IMR-90 (cell line): ENCODE measurements around the gene CD274. TPM values are rescaled to one million over a fixed set of nuclear protein-coding genes. Genes with fewer than 3 reads are reported as not detected.
A peak's percentile ranks its signal among the peaks of the same experiment; 100 is the strongest.

Experiments
- ATAC-seq: fragments of 200-7000 bp; cut with Tn5 transposase; 2 replicates; pipeline ENCODE4 v1.9.1; 2020; ENCODE audit warnings: low read depth, mild to moderate bottlenecking, moderate library complexity
- BruUV-seq: library from RNA; stranded (reverse); fragments of 400-500 nt; replicated peaks from 2 replicates; lab custom pipeline; 2021; lab: Mats Ljungman, UMichigan
- CTCF ChIA-PET: fragments of 300-600 bp; formaldehyde crosslinking; extraction: SDS; loops from one replicate; lab custom pipeline; 2021; ENCODE audit warnings: antibody characterized with exemption; lab: Yijun Ruan, JAX
- POLR2A ChIA-PET: fragments of 300-600 bp; sonication (Branson Sonifier 250); formaldehyde crosslinking; loops from one replicate; lab custom pipeline; 2022; ENCODE audit warnings: antibody characterized with exemption; ENCODE audit not compliant: unreplicated experiment; lab: Charles Lee
- DNase-seq: peaks from one replicate; pipeline ENCODE4 v3.0.0; 2013
- H2AFZ ChIP-seq: replicated peaks from 2 replicates; pipeline ENCODE3; 2013; ENCODE audit warnings: low read length, mild to moderate bottlenecking; ENCODE audit not compliant: poor library complexity
- H2AK5ac ChIP-seq: 2 replicates; pipeline ENCODE4 v1.6.1; 2013; ENCODE audit warnings: low read depth, low read length, inconsistent platforms
- H2AK9ac ChIP-seq: replicated peaks from 2 replicates; pipeline ENCODE3; 2013; ENCODE audit warnings: mild to moderate bottlenecking, low read depth, low read length, moderate library complexity; ENCODE audit not compliant: poor library complexity
- H2BK120ac ChIP-seq: 2 replicates; pipeline ENCODE4 v1.6.1; 2013; ENCODE audit warnings: low read depth, low read length, inconsistent platforms
- H2BK15ac ChIP-seq: 3 replicates; pipeline ENCODE4 v1.6.1; 2013; ENCODE audit warnings: low read depth, low read length, inconsistent platforms
- H2BK20ac ChIP-seq: 2 replicates; pipeline ENCODE4 v1.6.1; 2013; ENCODE audit warnings: low read depth, mild to moderate bottlenecking, inconsistent platforms, low read length, moderate library complexity
- H2BK5ac ChIP-seq: 2 replicates; pipeline ENCODE4 v1.6.1; 2013; ENCODE audit warnings: mild to moderate bottlenecking, low read depth, low read length, inconsistent platforms; ENCODE audit not compliant: poor library complexity, severe bottlenecking
- H3K14ac ChIP-seq: replicated peaks from 2 replicates; pipeline ENCODE4 v1.6.1; 2013; ENCODE audit warnings: low read depth, low read length, inconsistent platforms
- H3K18ac ChIP-seq: 2 replicates; pipeline ENCODE4 v1.6.1; 2013; ENCODE audit warnings: low read depth, low read length, control low read depth
- H3K23ac ChIP-seq: 2 replicates; pipeline ENCODE4 v1.6.1; 2013; ENCODE audit warnings: low read depth, low read length, inconsistent platforms
- H3K27ac ChIP-seq: 2 replicates; pipeline ENCODE4 v1.5.1; 2013; ENCODE audit warnings: mild to moderate bottlenecking, control low read depth, low read length; ENCODE audit not compliant: insufficient read depth
- H3K27me3 ChIP-seq: 2 replicates; pipeline ENCODE4 v1.6.1; 2013; ENCODE audit warnings: low read length; ENCODE audit not compliant: control insufficient read depth, insufficient read depth
- H3K36me3 ChIP-seq: 2 replicates; pipeline ENCODE4 v1.6.1; 2013; ENCODE audit warnings: low read length, mixed read lengths; ENCODE audit not compliant: control insufficient read depth, insufficient read depth
- H3K4ac ChIP-seq: 2 replicates; pipeline ENCODE4 v1.6.1; 2013; ENCODE audit warnings: low read depth, low read length, inconsistent platforms
- H3K4me1 ChIP-seq: 2 replicates; pipeline ENCODE4 v1.6.1; 2013; ENCODE audit warnings: low read length, mixed read lengths; ENCODE audit not compliant: control insufficient read depth, insufficient read depth
- H3K4me2 ChIP-seq: 2 replicates; pipeline ENCODE4 v1.6.1; 2013; ENCODE audit warnings: low read depth, mild to moderate bottlenecking, control low read depth, low read length, moderate library complexity
- H3K4me3 ChIP-seq: 2 replicates; pipeline ENCODE4 v1.5.1; 2013; ENCODE audit warnings: low read depth, mild to moderate bottlenecking, control low read depth, low read length, moderate library complexity; ENCODE audit not compliant: insufficient read depth
- H3K56ac ChIP-seq: 2 replicates; pipeline ENCODE4 v1.6.1; 2013; ENCODE audit warnings: low read length, inconsistent platforms; ENCODE audit not compliant: insufficient read depth; ENCODE audit errors: extremely low read depth
- H3K79me1 ChIP-seq, 2 experiments: 2 replicates each; pipeline ENCODE4 v1.6.1; 2013; ENCODE audit warnings: low read length in 2 of 2, inconsistent platforms in 1 of 2, low read depth in 1 of 2
- H3K9ac ChIP-seq: 2 replicates; pipeline ENCODE4 v1.6.1; 2013; ENCODE audit warnings: low read depth, low read length, control low read depth
- H3K9me1 ChIP-seq: 2 replicates; pipeline ENCODE4 v1.6.1; 2013; ENCODE audit warnings: low read length, inconsistent platforms; ENCODE audit not compliant: insufficient read depth
- H3K9me3 ChIP-seq: 2 replicates; pipeline ENCODE4 v1.6.1; 2013; ENCODE audit warnings: low read length; ENCODE audit not compliant: control insufficient read depth, insufficient read depth
- H4K20me1 ChIP-seq: 2 replicates; pipeline ENCODE4 v1.6.1; 2013; ENCODE audit warnings: low read length, inconsistent platforms; ENCODE audit not compliant: insufficient read depth
- H4K5ac ChIP-seq: 2 replicates; pipeline ENCODE4 v1.6.1; 2013; ENCODE audit warnings: mild to moderate bottlenecking, low read depth, low read length, control low read depth
- H4K8ac ChIP-seq, 2 experiments: 2 replicates each; pipeline ENCODE4 v1.6.1; 2013; ENCODE audit warnings: low read depth in 2 of 2, low read length in 2 of 2, control low read depth in 1 of 2, inconsistent platforms in 1 of 2
- H4K91ac ChIP-seq: 2 replicates; pipeline ENCODE4 v1.6.1; 2013; ENCODE audit warnings: low read depth, low read length, inconsistent platforms; ENCODE audit not compliant: insufficient read depth
- BHLHE40 ChIP-seq: fragments of 150-350 bp; IDR thresholded peaks from 2 replicates; pipeline ENCODE4 v1.6.1; 2016; ENCODE audit warnings: mild to moderate bottlenecking, low read depth, low read length
- CEBPB ChIP-seq: IDR thresholded peaks from 2 replicates; pipeline ENCODE4 v1.6.1; 2012; ENCODE audit warnings: low read depth, low read length, improper control_type of control experiment
- MAFK ChIP-seq: IDR thresholded peaks from 2 replicates; pipeline ENCODE4 v1.6.1; 2012; ENCODE audit warnings: low read depth, low read length, improper control_type of control experiment
- MAZ ChIP-seq: IDR thresholded peaks from 2 replicates; pipeline ENCODE4 v1.6.1; 2012; ENCODE audit warnings: low read depth, mild to moderate bottlenecking, low read length, improper control_type of control experiment, moderate library complexity, borderline replicate concordance
- MXI1 ChIP-seq: IDR thresholded peaks from 2 replicates; pipeline ENCODE4 v1.6.1; 2012; ENCODE audit warnings: low read depth, mild to moderate bottlenecking, low read length, moderate library complexity, borderline replicate concordance
- POLR2A ChIP-seq: IDR thresholded peaks from 2 replicates; pipeline ENCODE4 v1.6.1; 2012; ENCODE audit warnings: mild to moderate bottlenecking, low read depth, low read length
- RAD21 ChIP-seq: IDR thresholded peaks from 2 replicates; pipeline ENCODE4 v1.6.1; 2012; ENCODE audit warnings: low read length, improper control_type of control experiment
- RFX5 ChIP-seq: IDR thresholded peaks from 2 replicates; pipeline ENCODE4 v1.8.0; 2012; ENCODE audit warnings: low read depth, mild to moderate bottlenecking, low read length, moderate library complexity
- SMC3 ChIP-seq: fragments of 150-350 bp; IDR thresholded peaks from 2 replicates; pipeline ENCODE4 v1.6.1; 2016; ENCODE audit warnings: low read depth, mild to moderate bottlenecking, antibody characterized with exemption, low read length, moderate library complexity
- WGBS, 2 experiments: methylation state at CpG; one replicate each; pipeline versions ENCODE4 v1.1.5 to v1.1.7; 2013; ENCODE audit warnings: missing lambda C conversion rate in 2 of 2; ENCODE audit not compliant: insufficient read length in 1 of 2; ENCODE audit errors: extremely low coverage in 2 of 2; 5-methylcytosine and 5-hydroxymethylcytosine counted together
- dilution Hi-C: fragments of 300-500 bp; cut with HindIII; formaldehyde crosslinking; loops from one replicate; pipeline ENCODE4 v1.14.3; 2018; ENCODE audit warnings: low sequenced_read_pairs; ENCODE audit not compliant: unreplicated experiment
- in situ Hi-C: fragments of 300-500 bp; cut with MboI; formaldehyde crosslinking; loops from 3 replicates; pipeline ENCODE4 v1.14.3; 2019; ENCODE audit warnings: low sequenced_read_pairs, inconsistent platforms, mixed read lengths
- intact Hi-C: fragments of 100-400 bp; cut with micrococcal nuclease; formaldehyde crosslinking; loops from 2 replicates; pipeline ENCODE4 v1.10.0; 2022
- polyA plus RNA-seq, 3 experiments: library from polyadenylated mRNA; depleted of rRNA; stranded (reverse); fragments of >200 nt; gene quantifications; 2 replicates each; pipeline ENCODE4 v1.2.3, GENCODE V29; 2012; ENCODE audit warnings: low replicate concordance in 1 of 3
- total RNA-seq: library from RNA; depleted of rRNA; stranded (reverse); fragments of >200 nt; gene quantifications from 2 replicates; pipeline ENCODE4 v1.2.3, GENCODE V29; 2012
- TF ChIP-seq, protein P1 (sequence below): fragments of 150-350 bp; IDR thresholded peaks from 2 replicates; pipeline ENCODE4 v1.6.1; 2017; ENCODE audit warnings: mild to moderate bottlenecking, antibody characterized with exemption, low read length, low read depth
- TF ChIP-seq, protein P2 (sequence below): fragments of 150-350 bp; IDR thresholded peaks from 2 replicates; pipeline ENCODE4 v1.6.1; 2016; ENCODE audit warnings: low read depth, mild to moderate bottlenecking, low read length, moderate library complexity, borderline replicate concordance

CD274 gene
- total and polyA plus RNA-seq, 2 of the 4 experiments (the other 2 are of a cell fraction), result 17.4 to 19.4 TPM

DNA sequence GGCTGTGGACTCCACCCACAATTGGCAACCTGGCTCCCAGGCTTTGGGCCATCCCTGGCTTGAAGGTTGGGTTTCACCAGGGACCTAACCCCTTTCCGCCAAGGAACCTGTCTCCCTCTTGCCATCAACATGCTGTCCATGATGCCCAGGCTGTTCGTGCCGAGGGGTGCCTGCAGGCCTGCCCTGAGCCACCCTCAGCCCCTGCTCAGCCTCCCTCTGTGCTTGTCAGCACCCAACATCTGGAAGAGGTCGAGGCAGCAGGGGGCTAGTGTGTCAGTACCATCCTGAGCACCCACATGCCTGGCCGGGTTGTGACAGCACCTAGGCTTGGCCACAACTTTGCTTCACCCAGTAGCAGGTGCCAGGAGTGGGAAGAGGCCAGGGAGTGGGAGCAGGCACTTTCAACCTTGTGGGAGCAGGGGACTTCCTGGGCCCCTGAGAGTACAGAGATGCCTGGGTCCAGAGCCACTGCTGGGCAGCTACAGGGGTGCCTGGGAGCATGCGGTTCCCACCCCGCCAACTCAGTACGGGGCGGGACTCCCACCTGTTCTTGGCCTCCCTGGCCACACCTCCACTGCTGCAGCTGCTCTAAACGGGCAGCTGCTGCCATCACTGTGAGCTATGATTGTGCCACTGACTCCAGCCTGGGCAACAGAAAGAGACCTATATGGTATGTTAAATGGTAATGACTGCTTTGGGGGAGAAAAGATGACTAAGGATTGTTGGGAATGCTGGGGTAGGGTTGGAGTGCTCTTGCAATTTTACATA is 66.3 kb downstream of the CD274 start:
- no peak overlapping the region for H3K18ac ChIP-seq
- ChIA-PET CTCF (no interaction called here), POLR2A (no interaction called here)
- H3K79me1 ChIP-seq, result peaks cover 64 to 81% of the 10 kb centered on the region in 2 experiments
- no peak overlapping the region for H3K56ac ChIP-seq
- H3K4me2 ChIP-seq, result no peak overlapping the region
- no peaks in the 10 kb centered on the region for H3K9me3 ChIP-seq
- H4K91ac ChIP-seq, result peak overlapping the region; percentile 18; the same call in 1 of the 2 replicates
- no peak overlapping the region; a peak in 2 of 4 replicates for H4K8ac ChIP-seq
- no peak for ATAC-seq
- no peak overlapping the region for H3K9ac ChIP-seq
- peak overlapping the region; percentile 21 for H2BK5ac ChIP-seq
- peak overlapping the region; percentile 23 for H2AK9ac ChIP-seq
- peaks cover 18% of the 10 kb centered on the region for H3K4me1 ChIP-seq
- no peaks in the 10 kb centered on the region for H3K27me3 ChIP-seq
- peak overlapping the region; percentile 50 for H2BK120ac ChIP-seq
- peak overlapping the region; percentile 3; the same call in 1 of the 2 replicates for H4K5ac ChIP-seq
- H4K20me1 ChIP-seq, result no peaks in the 10 kb centered on the region
- no peak overlapping the region for H2BK15ac ChIP-seq
- 100% methylated on average over 2 of the region's 10 CpGs; no CpG with 5 or more reads in 1 of the 2 experiments for WGBS, 2 experiments
- no peak for TF ChIP-seq BHLHE40
- TF ChIP-seq, protein P1, sequence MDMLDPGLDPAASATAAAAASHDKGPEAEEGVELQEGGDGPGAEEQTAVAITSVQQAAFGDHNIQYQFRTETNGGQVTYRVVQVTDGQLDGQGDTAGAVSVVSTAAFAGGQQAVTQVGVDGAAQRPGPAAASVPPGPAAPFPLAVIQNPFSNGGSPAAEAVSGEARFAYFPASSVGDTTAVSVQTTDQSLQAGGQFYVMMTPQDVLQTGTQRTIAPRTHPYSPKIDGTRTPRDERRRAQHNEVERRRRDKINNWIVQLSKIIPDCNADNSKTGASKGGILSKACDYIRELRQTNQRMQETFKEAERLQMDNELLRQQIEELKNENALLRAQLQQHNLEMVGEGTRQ, result no peak
- TF ChIP-seq RAD21, result no peak
- no peak for TF ChIP-seq MAZ
- no peak for TF ChIP-seq CEBPB
- TF ChIP-seq, protein P2, sequence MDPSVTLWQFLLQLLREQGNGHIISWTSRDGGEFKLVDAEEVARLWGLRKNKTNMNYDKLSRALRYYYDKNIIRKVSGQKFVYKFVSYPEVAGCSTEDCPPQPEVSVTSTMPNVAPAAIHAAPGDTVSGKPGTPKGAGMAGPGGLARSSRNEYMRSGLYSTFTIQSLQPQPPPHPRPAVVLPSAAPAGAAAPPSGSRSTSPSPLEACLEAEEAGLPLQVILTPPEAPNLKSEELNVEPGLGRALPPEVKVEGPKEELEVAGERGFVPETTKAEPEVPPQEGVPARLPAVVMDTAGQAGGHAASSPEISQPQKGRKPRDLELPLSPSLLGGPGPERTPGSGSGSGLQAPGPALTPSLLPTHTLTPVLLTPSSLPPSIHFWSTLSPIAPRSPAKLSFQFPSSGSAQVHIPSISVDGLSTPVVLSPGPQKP, result no peak
- no peak for TF ChIP-seq MAFK
- TF ChIP-seq SMC3, result no peak
- no peak for TF ChIP-seq POLR2A
- TF ChIP-seq MXI1, result no peak
- no peak for TF ChIP-seq RFX5
- peak overlapping the region; percentile 54 for H3K4ac ChIP-seq
- DNase-seq, result no peak
- intact Hi-C loops, result no loop called here
- H3K14ac ChIP-seq, result peak overlapping the region; percentile 48; the same call in 1 of the 2 replicates
- peak overlapping the region; percentile 60 for H2AK5ac ChIP-seq
- dilution Hi-C loops, result no loop called here
- no peak overlapping the region for H2AFZ ChIP-seq
- no peaks in the 10 kb centered on the region; the same call in 1 of the 2 replicates for H3K36me3 ChIP-seq
- peak overlapping the region; percentile 27; the same call in 1 of the 2 replicates for H3K27ac ChIP-seq
- in situ Hi-C loops, result no loop called here
- H3K4me3 ChIP-seq, result no peak overlapping the region
- H2BK20ac ChIP-seq, result peak overlapping the region; percentile 47; the same call in 1 of the 2 replicates
- no TSS peak for BruUV-seq
- H3K9me1 ChIP-seq, result peaks cover 16% of the 10 kb centered on the region
- 0 out of 2 replicates have a peak overlapping the region, but pooled peaks have one; percentile 8 for H3K23ac ChIP-seq
